ENCODE measurements around the gene RASGEF1B.

DNA sequence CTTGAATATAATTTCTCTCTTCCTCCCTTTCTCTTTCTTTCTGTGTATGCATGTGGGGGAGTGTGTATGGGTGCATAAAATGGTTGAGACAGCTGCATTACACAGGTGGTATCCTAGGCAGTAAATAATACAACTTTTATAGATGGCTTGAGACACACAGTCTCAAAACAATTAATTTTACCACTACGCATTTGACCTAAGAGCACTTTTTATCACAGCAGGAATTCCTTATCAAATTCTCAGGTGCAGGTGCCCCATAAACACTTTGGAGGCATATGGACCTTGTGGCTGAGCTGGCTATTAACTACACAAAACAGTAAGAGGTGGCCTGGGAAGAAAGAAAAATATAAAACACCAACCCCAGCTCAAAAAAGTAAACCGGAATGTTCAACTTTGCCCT is 91.3 kb downstream of the RASGEF1B start:
- TF ChIP-seq, protein P1, sequence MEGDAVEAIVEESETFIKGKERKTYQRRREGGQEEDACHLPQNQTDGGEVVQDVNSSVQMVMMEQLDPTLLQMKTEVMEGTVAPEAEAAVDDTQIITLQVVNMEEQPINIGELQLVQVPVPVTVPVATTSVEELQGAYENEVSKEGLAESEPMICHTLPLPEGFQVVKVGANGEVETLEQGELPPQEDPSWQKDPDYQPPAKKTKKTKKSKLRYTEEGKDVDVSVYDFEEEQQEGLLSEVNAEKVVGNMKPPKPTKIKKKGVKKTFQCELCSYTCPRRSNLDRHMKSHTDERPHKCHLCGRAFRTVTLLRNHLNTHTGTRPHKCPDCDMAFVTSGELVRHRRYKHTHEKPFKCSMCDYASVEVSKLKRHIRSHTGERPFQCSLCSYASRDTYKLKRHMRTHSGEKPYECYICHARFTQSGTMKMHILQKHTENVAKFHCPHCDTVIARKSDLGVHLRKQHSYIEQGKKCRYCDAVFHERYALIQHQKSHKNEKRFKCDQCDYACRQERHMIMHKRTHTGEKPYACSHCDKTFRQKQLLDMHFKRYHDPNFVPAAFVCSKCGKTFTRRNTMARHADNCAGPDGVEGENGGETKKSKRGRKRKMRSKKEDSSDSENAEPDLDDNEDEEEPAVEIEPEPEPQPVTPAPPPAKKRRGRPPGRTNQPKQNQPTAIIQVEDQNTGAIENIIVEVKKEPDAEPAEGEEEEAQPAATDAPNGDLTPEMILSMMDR (IDR thresholded peaks at IDR 0.05 in 2 of 3, conservative IDR thresholded peaks at IDR 0.05 in 1 of 3; ENCODE audit: insufficient read depth in 2 of 3, low read depth in 1 of 3, low read length in 3 of 3), result no peak
- no peak for TF ChIP-seq NRF1 (conservative IDR thresholded peaks at IDR 0.05 in 1 of 2, IDR thresholded peaks at IDR 0.05 in 1 of 2)
- no peak for TF ChIP-seq CREB1 (IDR thresholded peaks at IDR 0.05)
- TF ChIP-seq CREB1 (CRISPR knock-in tag; IDR thresholded peaks at IDR 0.05), result no peak
- TF ChIP-seq, protein P2, sequence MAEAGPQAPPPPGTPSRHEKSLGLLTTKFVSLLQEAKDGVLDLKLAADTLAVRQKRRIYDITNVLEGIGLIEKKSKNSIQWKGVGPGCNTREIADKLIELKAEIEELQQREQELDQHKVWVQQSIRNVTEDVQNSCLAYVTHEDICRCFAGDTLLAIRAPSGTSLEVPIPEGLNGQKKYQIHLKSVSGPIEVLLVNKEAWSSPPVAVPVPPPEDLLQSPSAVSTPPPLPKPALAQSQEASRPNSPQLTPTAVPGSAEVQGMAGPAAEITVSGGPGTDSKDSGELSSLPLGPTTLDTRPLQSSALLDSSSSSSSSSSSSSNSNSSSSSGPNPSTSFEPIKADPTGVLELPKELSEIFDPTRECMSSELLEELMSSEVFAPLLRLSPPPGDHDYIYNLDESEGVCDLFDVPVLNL (CRISPR knock-in tag; IDR thresholded peaks at IDR 0.05; ENCODE audit: low read depth), result no peak
- TF ChIP-seq FOS (IDR thresholded peaks at IDR 0.05; ENCODE audit: extremely low read depth, insufficient read length), result no peak
- TF ChIP-seq ZNF76 (CRISPR knock-in tag; IDR thresholded peaks at IDR 0.05; ENCODE audit: borderline replicate concordance), result no peak
- TF ChIP-seq, protein P3, sequence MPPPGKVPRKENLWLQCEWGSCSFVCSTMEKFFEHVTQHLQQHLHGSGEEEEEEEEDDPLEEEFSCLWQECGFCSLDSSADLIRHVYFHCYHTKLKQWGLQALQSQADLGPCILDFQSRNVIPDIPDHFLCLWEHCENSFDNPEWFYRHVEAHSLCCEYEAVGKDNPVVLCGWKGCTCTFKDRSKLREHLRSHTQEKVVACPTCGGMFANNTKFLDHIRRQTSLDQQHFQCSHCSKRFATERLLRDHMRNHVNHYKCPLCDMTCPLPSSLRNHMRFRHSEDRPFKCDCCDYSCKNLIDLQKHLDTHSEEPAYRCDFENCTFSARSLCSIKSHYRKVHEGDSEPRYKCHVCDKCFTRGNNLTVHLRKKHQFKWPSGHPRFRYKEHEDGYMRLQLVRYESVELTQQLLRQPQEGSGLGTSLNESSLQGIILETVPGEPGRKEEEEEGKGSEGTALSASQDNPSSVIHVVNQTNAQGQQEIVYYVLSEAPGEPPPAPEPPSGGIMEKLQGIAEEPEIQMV (tag; conservative IDR thresholded peaks at IDR 0.05; ENCODE audit: low read depth), result no peak

Measured in K562 (cell line).